Stimulated activated CD4-positive, alpha-beta T cell treated with anti-CD3 and anti-CD28 coated beads, Interleukin-15, amount 100 ng/mL, for 48 hours (primary cell): ENCODE data around the gene ATG101.
A peak's percentile ranks its signal among the peaks of the same experiment; 100 is the strongest.

Source experiments
- DNase-seq, 2 donors: peaks; one replicate each; pipeline ENCODE4 v3.0.0-alpha.2; 2020; ENCODE audit warnings: low read depth in 2 of 2

The ATG101 gene

GRCh38 chr12:52042706-52043385 lies 26.9 kb upstream of the ATG101 start:
- no peak for DNase-seq

GRCh38 chr12:52043386-52044212 lies 26.2 kb upstream of the ATG101 start:
- no peak for DNase-seq

- no peak for DNase-seq
Measured at GRCh38 chr12:52044292-52044983, 25.3 kb upstream of the ATG101 start.

- no peak for DNase-seq
Measured at GRCh38 chr12:52045794-52046199, 24.0 kb upstream of the ATG101 start.

DNA sequence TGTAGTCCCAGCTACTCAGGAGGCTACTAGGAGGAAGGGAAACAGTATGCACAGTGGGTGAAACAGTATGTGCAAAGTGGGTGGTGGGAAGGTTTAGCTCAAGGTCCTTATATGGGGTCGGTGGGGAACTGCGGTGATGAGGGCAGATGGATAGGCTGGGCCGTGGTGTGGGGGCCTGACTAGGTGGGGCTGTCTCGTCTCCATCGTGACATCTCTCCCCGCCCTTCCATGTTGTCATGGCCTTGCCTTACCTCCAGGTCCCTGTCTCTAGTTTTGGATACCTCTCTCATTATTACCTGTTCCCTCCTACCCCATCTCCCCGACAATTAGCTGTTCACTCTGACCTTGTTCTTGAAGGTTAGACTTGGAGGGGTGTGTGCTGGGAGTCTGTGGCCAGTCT lies 22.9 kb upstream of the ATG101 start:
- no peak for DNase-seq

DNA sequence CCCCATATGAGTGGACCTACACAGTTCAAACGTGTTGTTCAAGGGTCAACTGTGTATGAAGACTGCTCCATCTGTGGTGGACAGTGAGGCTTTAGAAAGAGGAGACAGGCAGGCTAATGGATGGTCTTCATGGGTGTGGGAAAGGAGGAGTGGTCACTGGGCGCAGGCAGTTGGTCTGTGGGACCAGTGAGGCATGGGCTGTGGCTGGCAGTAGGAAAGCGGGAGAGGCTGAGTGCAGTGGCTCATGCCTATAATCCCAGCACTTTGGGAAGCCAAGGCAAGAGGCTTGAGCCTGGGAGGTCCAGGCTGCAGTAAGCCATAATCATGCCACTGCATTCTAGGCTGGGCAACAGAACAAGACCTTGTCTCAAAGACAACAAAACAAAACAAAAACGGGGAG lies 20.5 kb upstream of the ATG101 start:
- DNase-seq, result no peak

- no peak for DNase-seq
Measured at GRCh38 chr12:52049688-52050087, 20.1 kb upstream of the ATG101 start.

DNA sequence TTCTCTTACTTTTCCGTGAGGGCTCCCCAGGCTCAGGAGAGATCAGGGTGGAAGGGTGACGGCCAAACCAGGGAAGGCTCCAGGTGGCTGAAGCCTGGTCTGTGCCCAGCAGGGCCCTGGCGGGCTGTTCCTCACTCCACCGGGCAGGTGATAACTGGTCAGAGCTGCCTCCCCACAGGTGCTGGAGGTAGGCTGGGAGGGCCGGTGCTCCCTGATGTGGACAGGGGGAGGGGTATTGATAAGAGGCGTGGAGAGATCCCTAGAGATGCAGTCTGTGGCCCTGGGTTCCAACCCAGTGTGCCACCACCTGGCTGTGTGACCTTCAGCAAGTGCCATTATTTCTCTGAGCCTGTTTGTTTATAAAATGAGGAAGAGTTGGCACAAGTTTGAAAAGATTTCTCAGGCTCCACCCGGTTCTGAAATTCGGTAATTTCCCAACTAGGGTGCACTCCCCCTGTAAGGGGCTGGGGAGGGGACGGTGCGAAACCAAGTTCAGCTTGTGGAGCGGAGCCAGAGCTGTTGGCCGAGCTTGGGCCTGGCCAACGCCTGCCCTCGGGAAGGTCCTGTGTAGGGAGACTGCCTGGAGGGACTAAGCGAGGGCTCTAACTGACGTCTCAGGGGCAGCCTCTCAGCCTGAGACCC lies 19.5 kb upstream of the ATG101 start:
- DNase-seq, result no peak

GRCh38 chr12:52050758-52051541 lies 18.8 kb upstream of the ATG101 start, which contains the start of gene NR4A1:
Gene NR4A1, plus strand, starts transcription at chr12:52051442. Its CDS starts 2,887 bp downstream, at chr12:52054329.
- DNase-seq, result peak; percentile 94 to 98

DNA sequence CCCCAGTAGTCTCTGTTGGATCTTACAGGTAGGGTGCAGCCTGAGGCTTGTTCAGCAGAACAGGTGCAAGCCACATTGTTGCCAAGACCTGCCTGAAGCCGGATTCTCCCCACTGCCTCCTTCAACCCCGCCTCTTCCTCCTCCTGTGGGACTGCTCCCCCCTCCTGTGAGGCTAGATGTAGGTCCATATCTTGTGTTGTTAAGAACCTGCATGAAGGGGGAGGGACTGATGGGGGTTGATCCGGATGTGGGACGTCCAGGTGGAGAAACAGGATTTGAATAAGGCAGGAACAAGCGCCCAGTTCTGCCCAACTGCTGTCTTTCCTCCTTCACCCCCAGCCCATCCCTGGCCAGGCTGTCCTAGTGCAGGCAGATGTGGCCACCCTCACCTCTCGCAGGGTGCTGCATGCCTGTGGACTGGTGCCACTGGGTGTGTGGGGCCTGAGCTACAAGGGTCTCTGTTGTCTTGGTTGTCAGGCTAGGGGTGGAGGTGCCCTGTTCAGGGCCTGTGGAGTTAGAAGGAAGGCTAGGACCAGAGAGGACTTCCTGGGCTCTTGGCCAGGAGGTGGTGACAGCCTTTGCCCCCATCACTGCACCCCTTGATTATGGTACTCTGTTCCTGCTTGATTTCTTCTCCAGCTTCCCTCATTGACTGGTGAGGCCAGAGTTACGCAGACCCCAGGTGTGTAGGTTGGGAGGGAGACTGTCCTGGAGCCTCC lies 17.2 kb upstream of the ATG101 start:
- no peak for DNase-seq

- no peak for DNase-seq
Measured at GRCh38 chr12:52053536-52054209, 16.1 kb upstream of the ATG101 start.

GRCh38 chr12:52054231-52054832 lies 15.4 kb upstream of the ATG101 start:
- DNase-seq, result no peak

GRCh38 chr12:52054833-52055730 lies 14.7 kb upstream of the ATG101 start:
- DNase-seq, result no peak

- DNase-seq, result no peak
Measured at GRCh38 chr12:52055731-52056711, 13.8 kb upstream of the ATG101 start.

DNA sequence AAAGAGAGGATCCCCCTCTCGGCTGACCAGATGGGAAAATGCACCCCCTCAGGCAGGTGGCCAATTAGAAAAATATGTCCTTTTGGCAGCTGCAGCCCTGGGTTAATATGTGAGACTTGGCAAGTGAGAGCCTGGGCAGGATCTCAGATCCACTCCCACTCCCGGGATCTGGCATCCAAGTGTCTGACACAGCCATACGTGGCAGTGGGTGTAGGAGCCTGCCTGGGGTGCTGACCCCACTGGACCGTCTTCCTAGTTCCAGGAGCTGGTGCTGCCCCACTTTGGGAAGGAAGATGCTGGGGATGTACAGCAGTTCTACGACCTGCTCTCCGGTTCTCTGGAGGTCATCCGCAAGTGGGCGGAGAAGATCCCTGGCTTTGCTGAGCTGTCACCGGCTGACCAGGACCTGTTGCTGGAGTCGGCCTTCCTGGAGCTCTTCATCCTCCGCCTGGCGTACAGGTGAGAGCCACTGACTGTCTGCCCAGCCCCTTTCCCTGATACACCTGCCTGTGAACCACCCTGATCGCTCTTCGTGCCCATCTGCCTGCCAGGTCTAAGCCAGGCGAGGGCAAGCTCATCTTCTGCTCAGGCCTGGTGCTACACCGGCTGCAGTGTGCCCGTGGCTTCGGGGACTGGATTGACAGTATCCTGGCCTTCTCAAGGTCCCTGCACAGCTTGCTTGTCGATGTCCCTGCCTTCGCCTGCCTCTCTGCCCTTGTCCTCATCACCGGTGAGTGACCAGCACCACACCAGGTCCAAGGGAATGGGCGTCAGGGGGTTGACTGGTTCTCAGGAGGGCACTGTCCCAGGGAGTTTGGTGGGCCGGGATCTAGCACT lies 12.8 kb upstream of the ATG101 start:
- DNase-seq, result no peak
